Measurements from ENCODE around the gene IL20.
"Not testable (repeated sequence)": the region's sequence is repeated elsewhere in the genome, so short reads cannot be mapped to it uniquely, and the experiment has no call there.

IL20 gene

GRCh38 chr1:206843626-206844025 is 21.8 kb upstream of the IL20 start:
- no peak for DNase-seq

GRCh38 chr1:206846487-206846886 is 18.9 kb upstream of the IL20 start:
- DNase-seq, result no peak

GRCh38 chr1:206847337-206847834 is 18.0 kb upstream of the IL20 start:
- no peak for DNase-seq

GRCh38 chr1:206847946-206848345 is 17.5 kb upstream of the IL20 start:
- no peak for DNase-seq

DNA sequence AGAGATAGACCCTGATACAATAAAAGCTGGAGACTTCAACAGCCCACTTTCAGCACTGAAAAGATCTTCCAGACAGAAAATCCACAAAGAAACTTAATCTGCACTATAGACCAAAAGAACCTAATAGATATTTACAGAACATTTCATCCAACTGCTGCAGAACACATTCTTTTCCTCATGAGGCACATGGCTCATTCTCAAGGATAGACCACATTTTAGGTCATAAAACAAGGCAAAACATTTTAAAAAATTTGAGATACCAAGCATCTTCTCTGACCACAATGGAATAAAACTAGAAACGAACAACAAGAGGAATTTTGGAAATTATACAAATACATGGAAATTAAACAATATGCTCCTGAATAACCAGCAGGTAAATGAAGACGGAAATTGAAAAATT is 15.0 kb upstream of the IL20 start:
- no peak for DNase-seq

GRCh38 chr1:206851341-206852010 is 13.9 kb upstream of the IL20 start:
- DNase-seq, result peak; percentile 93

DNA sequence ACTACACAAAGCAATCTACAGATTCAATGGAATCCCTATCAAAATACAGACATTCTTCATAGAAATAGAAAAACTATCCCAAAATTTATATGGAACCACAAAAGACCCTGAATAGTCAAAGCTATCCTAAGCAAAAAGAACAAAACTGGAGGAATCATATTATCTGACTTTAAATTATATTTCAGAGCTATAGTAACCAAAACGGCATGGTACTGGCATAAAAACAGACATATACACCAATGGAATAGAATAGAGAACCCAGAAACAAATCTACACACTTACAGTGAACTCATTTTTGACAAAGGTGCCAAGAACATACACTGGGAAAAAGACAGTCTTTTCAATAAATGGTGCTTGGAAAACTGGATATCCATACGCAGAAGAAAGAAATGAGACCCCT is 12.8 kb upstream of the IL20 start:
- DNase-seq, result not testable (repeated sequence)

DNA sequence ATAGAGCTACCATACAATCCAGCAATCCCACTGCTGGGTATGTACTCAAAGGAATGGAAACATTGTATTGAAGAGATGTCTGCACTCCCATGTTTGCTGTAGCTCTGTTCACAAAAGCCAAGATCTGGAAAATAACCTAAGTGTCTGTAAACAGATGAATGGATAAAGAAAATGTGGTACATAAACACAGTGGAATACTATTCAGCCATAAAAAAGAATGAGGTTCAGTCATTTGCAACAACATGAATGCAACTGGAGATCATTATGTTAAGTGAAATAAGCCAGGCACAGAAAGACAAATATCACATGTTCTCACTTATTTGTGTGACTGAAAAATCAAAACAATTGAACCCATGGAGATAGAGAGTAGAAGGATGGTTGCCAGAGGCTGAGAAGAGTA is 11.7 kb upstream of the IL20 start:
- not testable (repeated sequence) for DNase-seq

GRCh38 chr1:206854401-206855129 is 10.9 kb upstream of the IL20 start:
- no peak for DNase-seq

DNA sequence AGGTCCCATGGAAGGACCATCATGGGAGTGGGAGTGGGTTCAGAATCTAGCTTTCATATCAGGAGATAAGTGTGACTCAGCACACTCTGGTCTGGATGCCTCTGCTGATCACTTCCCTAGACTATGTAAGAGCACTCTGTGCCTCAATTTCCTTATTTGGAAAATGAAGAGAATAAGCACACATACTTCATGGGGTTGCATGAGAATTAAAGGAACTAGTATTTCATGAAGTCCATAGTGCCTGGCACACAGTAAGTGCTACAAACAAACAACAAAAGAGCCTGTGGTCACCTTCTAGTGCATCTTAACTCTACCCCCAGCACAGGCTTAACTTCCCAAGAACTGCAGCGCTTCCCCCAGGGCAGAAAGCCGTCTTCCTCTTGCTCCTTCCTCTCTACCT is 9.6 kb upstream of the IL20 start:
- peak; percentile 28 for DNase-seq

DNA sequence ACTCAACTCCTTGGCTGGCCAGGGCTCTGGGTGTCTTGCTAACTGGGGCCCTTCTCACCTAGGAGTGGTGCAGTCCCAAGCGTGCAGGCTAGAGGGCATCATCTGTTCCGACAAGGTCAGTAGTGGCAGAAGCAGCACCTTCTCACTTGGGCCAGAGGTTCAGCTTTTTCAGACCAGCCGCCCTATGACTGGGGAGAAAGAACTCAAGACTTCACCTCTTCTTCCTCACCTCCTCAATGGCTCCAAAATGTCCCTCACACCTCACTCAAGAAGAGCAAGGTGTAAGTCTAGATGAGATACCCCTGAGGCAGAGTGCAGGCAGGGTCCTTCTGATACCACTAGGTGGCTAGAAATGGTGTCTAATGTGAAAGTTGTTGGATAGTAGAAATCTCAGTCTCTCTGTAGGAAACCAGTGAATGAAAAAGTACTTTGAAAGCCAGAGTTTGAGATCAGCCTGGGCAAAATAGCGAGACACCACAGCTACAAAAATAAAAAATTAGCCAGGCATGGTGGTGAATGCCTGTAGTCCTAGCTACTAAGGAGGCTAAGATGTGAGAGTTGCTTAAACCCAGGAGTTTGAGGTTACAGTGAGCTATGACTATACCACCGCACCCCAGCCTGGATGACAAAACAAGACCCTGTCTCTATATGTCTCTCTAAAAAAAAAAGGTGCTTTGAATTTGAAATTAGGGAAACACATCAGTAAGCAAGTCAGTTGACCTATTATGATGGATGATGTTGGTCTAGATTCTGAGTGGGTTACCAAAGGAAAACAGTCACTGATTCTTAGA is 8.6 kb upstream of the IL20 start:
- no peak for DNase-seq

- DNase-seq, result peak; percentile 93
Measured at GRCh38 chr1:206859082-206859521, 6.3 kb upstream of the IL20 start.

DNA sequence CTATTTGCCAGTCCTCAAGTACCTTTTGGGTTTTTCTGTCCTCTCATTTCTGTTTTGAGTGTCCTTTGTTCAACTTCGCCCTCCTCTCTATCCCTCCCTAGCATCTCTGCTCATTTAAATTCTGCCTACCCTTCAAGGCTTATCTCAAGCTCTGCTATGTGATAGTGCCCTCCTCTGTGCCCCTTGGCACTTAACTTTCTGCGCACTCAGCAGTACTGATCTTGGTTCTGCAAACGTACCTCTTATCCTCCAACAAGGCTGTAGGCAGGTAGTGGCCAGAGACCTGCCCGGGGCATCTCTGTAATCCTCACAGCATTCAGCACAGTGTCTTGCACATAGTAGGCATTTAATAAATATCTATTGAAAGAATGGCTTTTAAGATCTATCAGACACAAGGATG is 5.3 kb upstream of the IL20 start:
- no peak for DNase-seq

DNA sequence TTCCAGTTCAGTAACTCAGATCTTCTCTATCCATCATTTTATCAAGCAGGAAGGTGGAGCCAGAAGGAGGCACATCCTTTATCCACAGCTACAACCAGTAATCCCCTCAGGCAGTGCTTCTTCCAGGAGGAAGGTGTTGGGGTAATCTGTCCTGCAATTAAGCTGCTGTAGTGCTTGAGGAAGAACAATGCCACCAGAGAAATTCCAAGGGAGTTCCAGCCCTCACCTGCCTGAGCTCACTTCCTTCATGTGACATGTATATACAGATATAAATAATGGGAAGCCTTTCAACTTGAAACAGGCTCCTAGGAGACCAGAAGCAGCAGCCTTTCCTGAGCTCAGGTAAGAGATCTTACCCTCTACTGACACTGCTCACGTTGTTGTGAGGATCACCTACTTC is 2.2 kb upstream of the IL20 start:
- no peak for DNase-seq

DNA sequence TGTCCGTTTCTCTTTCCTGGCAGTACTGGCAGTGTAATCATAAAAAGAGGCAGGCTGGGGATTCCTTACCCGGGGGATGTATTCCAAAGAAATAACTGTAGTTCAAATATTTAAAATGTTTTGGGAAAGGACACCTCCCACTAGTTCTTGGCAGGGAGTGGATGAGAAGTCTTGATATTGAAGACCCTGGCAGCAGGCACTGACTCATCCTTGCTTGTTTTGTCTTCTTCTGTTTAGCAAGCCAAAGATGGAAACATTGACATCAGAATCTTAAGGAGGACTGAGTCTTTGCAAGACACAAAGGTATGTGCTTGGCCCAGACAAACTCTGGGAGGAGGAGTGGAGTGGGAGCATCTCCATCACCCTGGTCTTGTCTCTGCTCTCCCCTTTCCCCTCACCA is 639 bp downstream of the IL20 start:
- no peak for DNase-seq

GRCh38 chr1:206867239-206867638 is 1.8 kb downstream of the IL20 start:
- no peak for DNase-seq

DNA sequence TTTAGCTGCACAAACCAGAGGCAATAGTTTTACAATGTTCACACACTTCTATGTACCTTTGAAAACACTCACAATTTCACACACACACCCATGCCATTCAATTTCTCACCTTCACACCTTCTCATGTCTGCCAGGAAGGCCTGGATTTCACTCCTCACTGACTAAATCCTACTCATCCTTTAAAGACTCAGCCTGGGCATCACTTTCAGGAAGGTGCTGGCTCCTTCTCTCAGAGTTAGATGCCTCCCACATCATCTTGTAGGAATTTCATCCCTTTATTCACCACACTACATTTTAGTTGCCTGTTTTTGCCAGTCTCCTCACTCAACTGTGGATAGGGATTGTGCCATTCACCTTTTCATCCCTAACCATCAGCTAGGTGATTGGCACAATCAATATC is 2.3 kb downstream of the IL20 start:
- DNase-seq, result no peak

GRCh38 chr1:206868264-206868663 is 2.8 kb downstream of the IL20 start:
- no peak for DNase-seq

- DNase-seq, result no peak
Measured at GRCh38 chr1:206872139-206872538, 6.7 kb downstream of the IL20 start.

- no peak for DNase-seq
Measured at GRCh38 chr1:206873603-206874188, 8.3 kb downstream of the IL20 start.

- DNase-seq, result no peak
Measured at GRCh38 chr1:206875752-206876377, 10.4 kb downstream of the IL20 start.

GRCh38 chr1:206878456-206878855 is 13.0 kb downstream of the IL20 start:
- no peak for DNase-seq

- no peak for DNase-seq
Measured at GRCh38 chr1:206880314-206880713, 14.9 kb downstream of the IL20 start.
